GM12875 (cell line): Measurements from ENCODE around the gene RAB4A.

Experiments used
- H3K4me3 ChIP-seq: one replicate; pipeline ENCODE4 v1.5.1; 2011; ENCODE audit warnings: low read depth, low read length, control low read depth
- TF ChIP-seq, protein P1 (sequence below): IDR thresholded peaks from 2 replicates; pipeline ENCODE4 v1.5.1; 2011; ENCODE audit warnings: low read depth, mild to moderate bottlenecking, control low read depth, inconsistent platforms, low read length, moderate library complexity, borderline replicate concordance; ENCODE audit not compliant: insufficient read depth

Gene RAB4A

DNA sequence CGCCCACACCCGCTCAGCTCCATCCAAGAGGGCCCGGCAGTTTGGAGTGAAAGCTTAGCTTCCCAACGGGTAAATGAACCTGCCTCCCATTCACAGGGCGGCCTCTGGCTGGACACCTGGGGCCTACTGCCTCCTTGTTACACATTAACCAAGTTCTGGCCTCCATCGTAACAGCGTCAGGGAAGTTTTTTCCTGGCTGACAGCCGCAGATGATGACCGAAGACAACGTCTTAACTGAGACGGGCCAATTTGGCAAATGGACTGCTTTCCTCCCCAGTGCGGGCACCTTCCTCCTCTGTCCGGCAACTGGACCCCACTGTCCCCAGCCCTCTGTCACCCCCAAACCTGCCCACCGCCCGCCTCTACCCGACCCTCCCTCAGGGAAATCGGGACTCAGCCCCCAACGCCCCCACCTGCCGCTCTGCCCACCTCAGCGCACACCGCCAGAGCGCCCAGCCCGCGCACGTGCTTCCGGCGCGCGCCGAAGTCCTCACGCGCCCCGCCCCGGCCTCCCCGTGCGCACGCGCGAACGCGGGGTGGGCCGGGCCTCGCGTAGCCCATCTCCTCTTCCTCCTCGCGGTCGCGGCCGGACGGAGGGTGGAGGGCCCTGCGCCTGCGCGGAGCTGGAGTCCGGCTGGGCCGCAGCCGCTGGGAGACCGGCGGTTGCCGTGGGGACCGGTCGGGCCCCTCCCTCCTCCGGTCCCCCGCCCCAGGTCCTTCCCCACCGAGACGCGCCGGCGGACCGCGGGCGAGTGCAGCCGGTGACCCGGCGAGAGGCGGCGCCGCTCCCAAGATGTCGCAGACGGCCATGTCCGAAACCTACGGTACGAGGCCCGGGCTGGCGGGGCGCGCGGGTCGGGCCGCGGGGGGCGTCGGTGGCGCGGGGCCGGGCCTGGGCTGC lies at the start of gene RAB4A:
RAB4A (plus strand) TSS at position 565 of the 901 bp plus-strand sequence; CDS start at position 794, 229 bp downstream.
- TF ChIP-seq, protein P1, sequence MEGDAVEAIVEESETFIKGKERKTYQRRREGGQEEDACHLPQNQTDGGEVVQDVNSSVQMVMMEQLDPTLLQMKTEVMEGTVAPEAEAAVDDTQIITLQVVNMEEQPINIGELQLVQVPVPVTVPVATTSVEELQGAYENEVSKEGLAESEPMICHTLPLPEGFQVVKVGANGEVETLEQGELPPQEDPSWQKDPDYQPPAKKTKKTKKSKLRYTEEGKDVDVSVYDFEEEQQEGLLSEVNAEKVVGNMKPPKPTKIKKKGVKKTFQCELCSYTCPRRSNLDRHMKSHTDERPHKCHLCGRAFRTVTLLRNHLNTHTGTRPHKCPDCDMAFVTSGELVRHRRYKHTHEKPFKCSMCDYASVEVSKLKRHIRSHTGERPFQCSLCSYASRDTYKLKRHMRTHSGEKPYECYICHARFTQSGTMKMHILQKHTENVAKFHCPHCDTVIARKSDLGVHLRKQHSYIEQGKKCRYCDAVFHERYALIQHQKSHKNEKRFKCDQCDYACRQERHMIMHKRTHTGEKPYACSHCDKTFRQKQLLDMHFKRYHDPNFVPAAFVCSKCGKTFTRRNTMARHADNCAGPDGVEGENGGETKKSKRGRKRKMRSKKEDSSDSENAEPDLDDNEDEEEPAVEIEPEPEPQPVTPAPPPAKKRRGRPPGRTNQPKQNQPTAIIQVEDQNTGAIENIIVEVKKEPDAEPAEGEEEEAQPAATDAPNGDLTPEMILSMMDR: no peak
- peak within 1 kb of the TSS; percentile 65 for H3K4me3 ChIP-seq

DNA sequence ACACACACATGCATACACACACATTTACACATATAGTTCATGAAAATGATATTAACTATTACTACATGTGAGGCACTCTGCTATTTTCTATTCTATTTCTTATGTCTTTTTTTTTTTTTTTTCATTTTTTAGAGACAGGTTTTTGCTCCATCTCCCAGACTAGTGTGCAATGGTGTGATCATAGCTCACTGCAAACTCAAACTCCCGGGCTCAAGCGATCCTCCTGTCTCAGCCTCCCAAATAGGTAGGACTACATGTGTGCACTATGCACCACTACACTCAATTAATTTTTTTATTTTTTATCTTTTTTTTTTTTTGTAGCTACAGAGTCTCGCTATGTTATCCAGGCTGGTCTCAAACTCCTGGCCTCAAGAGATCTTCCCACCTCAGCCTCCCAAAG lies 48.8 kb upstream of the RAB4A start:
- TF ChIP-seq, protein P1: no peak
- H3K4me3 ChIP-seq: no peak overlapping the region

GRCh38 chr1:229223498-229223897 lies 47.4 kb upstream of the RAB4A start:
- H3K4me3 ChIP-seq: no peak overlapping the region
- TF ChIP-seq, protein P1: no peak

DNA sequence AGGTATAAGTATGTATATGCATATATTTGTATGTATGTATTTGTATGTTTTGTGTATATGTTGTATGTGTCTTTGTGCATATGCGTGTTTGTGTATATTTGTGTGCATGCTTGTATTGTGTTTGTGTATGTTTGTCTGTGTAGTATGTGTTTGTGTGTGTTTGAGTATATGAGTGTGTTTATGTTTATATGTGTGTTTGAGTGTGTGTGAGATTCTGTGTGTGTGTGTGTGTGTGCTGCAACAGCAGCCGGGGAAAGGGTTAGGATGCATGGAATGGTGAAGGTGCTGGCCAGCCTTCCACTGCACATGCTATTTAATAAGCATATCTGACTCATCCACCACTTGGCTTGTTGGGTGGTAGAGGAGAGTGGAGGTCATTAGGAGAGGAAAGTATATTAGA lies 46.6 kb upstream of the RAB4A start:
- H3K4me3 ChIP-seq: no peak overlapping the region
- TF ChIP-seq, protein P1: no peak

GRCh38 chr1:229225331-229225782 lies 45.6 kb upstream of the RAB4A start:
- TF ChIP-seq, protein P1: no peak
- H3K4me3 ChIP-seq: no peak overlapping the region

DNA sequence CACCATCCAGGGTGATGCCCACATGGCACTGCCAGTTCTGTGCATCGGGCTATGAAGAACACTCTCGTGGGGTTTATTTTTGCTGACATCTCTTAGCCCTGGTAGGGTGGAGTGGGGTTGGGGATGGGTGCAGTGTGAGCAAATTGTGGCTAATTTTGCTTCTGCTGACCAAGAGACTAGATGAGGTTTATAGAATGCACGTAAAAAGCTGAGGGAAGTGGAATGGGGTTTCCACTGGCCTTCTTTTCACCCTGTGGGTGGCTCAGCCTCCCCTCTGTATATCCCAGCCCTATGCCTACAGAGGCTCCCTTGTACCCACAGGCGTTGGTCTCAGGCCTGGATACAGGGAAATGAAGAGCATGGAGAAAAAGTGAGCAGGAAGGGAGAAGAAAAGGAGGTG lies 44.1 kb upstream of the RAB4A start:
- TF ChIP-seq, protein P1: no peak
- no peak overlapping the region for H3K4me3 ChIP-seq
